ENCODE results near the gene HLA-DOB.

HLA-DOB gene

GRCh38 chr6:32844839-32845383, 28.1 kb upstream of the HLA-DOB start:
- DNase-seq (ENCODE audit: low read depth, low spot score) = no peak
- H3K4me3 ChIP-seq (ENCODE audit: low read length) = peak overlapping the region; percentile 74

- H3K4me3 ChIP-seq (ENCODE audit: low read length) = peak within 1 kb of the TSS; percentile 74
- DNase-seq (ENCODE audit: low read depth, low spot score) = peak; percentile 98
Observed at GRCh38 chr6:32843979-32844838, 27.4 kb upstream of the HLA-DOB start, which contains the start of gene PSMB8. Gene PSMB8, minus strand, starts transcription at chr6:32844047. Its CDS starts 51 bp downstream, at chr6:32843996.

GRCh38 chr6:32843331-32843978, 26.7 kb upstream of the HLA-DOB start:
- DNase-seq (ENCODE audit: low read depth, low spot score) = no peak
- H3K4me3 ChIP-seq (ENCODE audit: low read length) = peak overlapping the region; percentile 74

GRCh38 chr6:32842690-32843089, 25.9 kb upstream of the HLA-DOB start:
- DNase-seq (ENCODE audit: low read depth, low spot score) = no peak
- peak overlapping the region; percentile 74 for H3K4me3 ChIP-seq (ENCODE audit: low read length)

GRCh38 chr6:32842021-32842650, 25.3 kb upstream of the HLA-DOB start:
- DNase-seq (ENCODE audit: low read depth, low spot score) = no peak
- H3K4me3 ChIP-seq (ENCODE audit: low read length) = 0 out of 2 replicates have a peak overlapping the region, but pooled peaks have one; percentile 74

- peak overlapping the region; percentile 21 for H3K4me3 ChIP-seq (ENCODE audit: low read length)
- DNase-seq (ENCODE audit: low read depth, low spot score) = peak; percentile 74
Observed at GRCh38 chr6:32840604-32841246, 23.9 kb upstream of the HLA-DOB start.

GRCh38 chr6:32839356-32839755, 22.6 kb upstream of the HLA-DOB start:
- DNase-seq (ENCODE audit: low read depth, low spot score) = no peak
- H3K4me3 ChIP-seq (ENCODE audit: low read length) = no peak overlapping the region

- DNase-seq (ENCODE audit: low read depth, low spot score) = peak; percentile 82
- peak within 1 kb of the TSS; percentile 84 for H3K4me3 ChIP-seq (ENCODE audit: low read length)
Observed at GRCh38 chr6:32838114-32838958, 21.5 kb upstream of the HLA-DOB start, which contains the start of gene TAP2. Gene TAP2, minus strand, starts transcription at chr6:32838739. Its CDS starts 506 bp downstream, at chr6:32838233.

- H3K4me3 ChIP-seq (ENCODE audit: low read length) = peak overlapping the region; percentile 84
- DNase-seq (ENCODE audit: low read depth, low spot score) = no peak
Observed at GRCh38 chr6:32837651-32838113, 20.9 kb upstream of the HLA-DOB start.

- no peak overlapping the region for H3K4me3 ChIP-seq (ENCODE audit: low read length)
Observed at GRCh38 chr6:32836873-32837272, 20.1 kb upstream of the HLA-DOB start.

GRCh38 chr6:32835167-32835893, 18.5 kb upstream of the HLA-DOB start:
- no peak overlapping the region for H3K4me3 ChIP-seq (ENCODE audit: low read length)
- no peak for DNase-seq (ENCODE audit: low read depth, low spot score)

More at GRCh38 chr6:32836873-32837272, 20.1 kb upstream of the HLA-DOB start:
- DNase-seq (ENCODE audit: low read depth, low spot score) = no peak

- no peak for DNase-seq (ENCODE audit: low read depth, low spot score)
- H3K4me3 ChIP-seq (ENCODE audit: low read length) = no peak overlapping the region
Observed at GRCh38 chr6:32833664-32834063, 16.9 kb upstream of the HLA-DOB start.

- DNase-seq (ENCODE audit: low read depth, low spot score) = no peak
- no peak overlapping the region for H3K4me3 ChIP-seq (ENCODE audit: low read length)
Observed at GRCh38 chr6:32832535-32832934, 15.7 kb upstream of the HLA-DOB start.

GRCh38 chr6:32830936-32831335, 14.1 kb upstream of the HLA-DOB start:
- H3K4me3 ChIP-seq (ENCODE audit: low read length) = no peak overlapping the region
- DNase-seq (ENCODE audit: low read depth, low spot score) = no peak

GRCh38 chr6:32830017-32830416, 13.2 kb upstream of the HLA-DOB start:
- no peak for DNase-seq (ENCODE audit: low read depth, low spot score)
- no peak overlapping the region for H3K4me3 ChIP-seq (ENCODE audit: low read length)

- no peak overlapping the region for H3K4me3 ChIP-seq (ENCODE audit: low read length)
- no peak for DNase-seq (ENCODE audit: low read depth, low spot score)
Observed at GRCh38 chr6:32829495-32829894, 12.7 kb upstream of the HLA-DOB start.

- no peak for DNase-seq (ENCODE audit: low read depth, low spot score)
- no peak overlapping the region for H3K4me3 ChIP-seq (ENCODE audit: low read length)
Observed at GRCh38 chr6:32827025-32827424, 10.2 kb upstream of the HLA-DOB start.
